Testis (tissue), 3 donors: Measurements from ENCODE around the gene KLC1. TPM values are rescaled to one million over a fixed set of nuclear protein-coding genes. Genes with fewer than 3 reads are reported as not detected.

ENCODE experiments used
- DNase-seq: peaks from one replicate; pipeline ENCODE4 v3.0.0-alpha.2; 2019
- H3K27ac ChIP-seq, 2 donors: fragments of 200-600 bp; sonication (generic); one replicate each; pipeline ENCODE4 v1.5.1; 2019
- H3K27me3 ChIP-seq: fragments of 200-600 bp; sonication (generic); one replicate; pipeline ENCODE4 v1.5.1; 2019
- H3K36me3 ChIP-seq: fragments of 200-600 bp; sonication (generic); one replicate; pipeline ENCODE4 v1.5.1; 2017; ENCODE audit warnings: low read depth; ENCODE audit errors: missing control alignments
- H3K4me1 ChIP-seq: fragments of 200-600 bp; sonication (generic); one replicate; pipeline ENCODE4 v1.5.1; 2019
- H3K4me3 ChIP-seq, 2 donors: fragments of 200-600 bp; sonication (generic); one replicate each; pipeline ENCODE4 v1.5.1; 2017 to 2019
- H3K9me3 ChIP-seq: fragments of 200-600 bp; sonication (generic); one replicate; pipeline ENCODE4 v1.5.1; 2017
- POLR2A ChIP-seq: fragments of 450-650 bp; IDR thresholded peaks from one replicate; pipeline ENCODE4 v1.6.1; 2017; ENCODE audit warnings: antibody characterized with exemption, mild to moderate bottlenecking, moderate library complexity
- WGBS, 2 donors: methylation state at CpG; one replicate each; pipeline ENCODE4 v1.1.5; 2018; 5-methylcytosine and 5-hydroxymethylcytosine counted together
- intact Hi-C: fragments of 100-400 bp; cut with DNase I; formaldehyde crosslinking; loops from one replicate; pipeline ENCODE4 v1.15.1; 2023; ENCODE audit warnings: low total_unique reads
- polyA plus RNA-seq: library from polyadenylated mRNA; stranded (reverse); fragments of 350-450 nt; fragmentation: Illumina TruSeq; extraction: RNeasy Lipid Tissue Mini Kit (QIAGEN cat#74804); gene quantifications from one replicate; pipeline ENCODE4 v1.2.3, GENCODE V29; 2014; ENCODE audit warnings: low read depth, low replicate concordance; ENCODE audit not compliant: insufficient read depth
- total RNA-seq, 2 donors: library from RNA; depleted of rRNA; stranded (reverse); fragments of >200 nt; gene quantifications; one replicate each; pipeline ENCODE4 v1.2.3, GENCODE V29; 2016
- TF ChIP-seq, protein P1 (sequence below), 3 experiments: fragments of 450-650 bp in 2 of 3; fragments of 200-600 bp in 1 of 3; sonication (generic) in 1 of 3; IDR thresholded peaks; one replicate each; pipeline ENCODE4 v1.5.1; 2016 to 2019; ENCODE audit warnings: antibody characterized with exemption in 3 of 3, mild to moderate bottlenecking in 2 of 3, moderate library complexity in 1 of 3

The KLC1 gene
- total and polyA plus RNA-seq, 3 donors from 2014 or later, result 92.9 to 473 (median 379) TPM

- Histone ChIP-seq H3K9me3 (no peaks in the 10 kb centered on the region), H3K36me3 (no peaks in the 10 kb centered on the region), H3K27ac (no peak overlapping the region), H3K4me1 (peaks cover 11% of the 10 kb centered on the region), H3K27me3 (no peaks in the 10 kb centered on the region), H3K4me3 (no peak overlapping the region)
- TF ChIP-seq, protein P1, sequence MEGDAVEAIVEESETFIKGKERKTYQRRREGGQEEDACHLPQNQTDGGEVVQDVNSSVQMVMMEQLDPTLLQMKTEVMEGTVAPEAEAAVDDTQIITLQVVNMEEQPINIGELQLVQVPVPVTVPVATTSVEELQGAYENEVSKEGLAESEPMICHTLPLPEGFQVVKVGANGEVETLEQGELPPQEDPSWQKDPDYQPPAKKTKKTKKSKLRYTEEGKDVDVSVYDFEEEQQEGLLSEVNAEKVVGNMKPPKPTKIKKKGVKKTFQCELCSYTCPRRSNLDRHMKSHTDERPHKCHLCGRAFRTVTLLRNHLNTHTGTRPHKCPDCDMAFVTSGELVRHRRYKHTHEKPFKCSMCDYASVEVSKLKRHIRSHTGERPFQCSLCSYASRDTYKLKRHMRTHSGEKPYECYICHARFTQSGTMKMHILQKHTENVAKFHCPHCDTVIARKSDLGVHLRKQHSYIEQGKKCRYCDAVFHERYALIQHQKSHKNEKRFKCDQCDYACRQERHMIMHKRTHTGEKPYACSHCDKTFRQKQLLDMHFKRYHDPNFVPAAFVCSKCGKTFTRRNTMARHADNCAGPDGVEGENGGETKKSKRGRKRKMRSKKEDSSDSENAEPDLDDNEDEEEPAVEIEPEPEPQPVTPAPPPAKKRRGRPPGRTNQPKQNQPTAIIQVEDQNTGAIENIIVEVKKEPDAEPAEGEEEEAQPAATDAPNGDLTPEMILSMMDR (IDR thresholded peaks at IDR 0.05), result no peak
- TF ChIP-seq POLR2A, result no peak
- DNase-seq, result peak; percentile 20
- intact Hi-C loops, result no loop called here
- WGBS, 2 donors, result 37 to 60% methylated on average over 10 of the region's 10 CpGs
Measured at GRCh38 chr14:103624860-103625259, 4.2 kb upstream of the KLC1 start.

DNA sequence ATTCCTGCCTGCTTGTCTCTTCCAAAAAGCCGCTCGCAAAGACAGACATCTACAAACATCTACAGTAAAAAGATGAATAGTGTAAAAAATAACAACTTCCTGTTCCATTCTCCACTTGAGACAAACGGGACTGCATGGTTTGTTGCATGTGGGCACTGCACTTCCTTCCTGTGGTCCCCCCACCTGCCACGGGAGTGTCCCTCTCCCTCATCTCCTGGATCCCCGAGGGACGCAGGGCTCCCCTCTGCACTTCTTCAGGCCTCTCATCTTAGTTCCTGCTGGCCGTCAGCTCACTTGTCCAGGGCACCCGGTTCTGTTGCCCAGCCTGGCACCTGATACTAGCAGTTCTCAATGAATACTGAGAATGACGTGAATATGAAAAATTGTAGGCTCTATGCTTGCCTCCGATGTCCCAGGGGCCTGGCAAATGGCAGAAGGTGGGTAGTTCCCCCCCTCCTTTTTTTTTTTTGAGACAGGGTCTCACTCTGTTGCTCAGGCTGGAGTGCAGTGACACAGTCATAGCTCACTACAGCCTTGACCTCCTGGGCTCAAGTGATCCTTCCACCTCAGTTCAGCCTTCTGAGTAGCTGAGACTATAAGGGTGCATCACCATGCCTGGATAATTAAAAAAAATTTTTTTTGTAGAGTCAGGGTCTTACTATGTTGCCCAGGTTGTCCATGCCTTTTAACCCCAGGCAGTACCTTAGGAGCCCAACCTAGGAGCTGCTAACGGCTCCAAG is 3.5 kb upstream of the KLC1 start:
- intact Hi-C loops, result no loop called here
- H3K36me3 ChIP-seq, result no peaks in the 10 kb centered on the region
- WGBS, 2 donors, result 79 to 83% methylated on average over 11 of the region's 11 CpGs
- no peak for TF ChIP-seq POLR2A
- H3K27ac ChIP-seq, result no peak overlapping the region
- no peak for DNase-seq
- H3K4me3 ChIP-seq, result no peak overlapping the region
- no peaks in the 10 kb centered on the region for H3K27me3 ChIP-seq
- H3K4me1 ChIP-seq, result peaks cover 16% of the 10 kb centered on the region
- no peaks in the 10 kb centered on the region for H3K9me3 ChIP-seq

DNA sequence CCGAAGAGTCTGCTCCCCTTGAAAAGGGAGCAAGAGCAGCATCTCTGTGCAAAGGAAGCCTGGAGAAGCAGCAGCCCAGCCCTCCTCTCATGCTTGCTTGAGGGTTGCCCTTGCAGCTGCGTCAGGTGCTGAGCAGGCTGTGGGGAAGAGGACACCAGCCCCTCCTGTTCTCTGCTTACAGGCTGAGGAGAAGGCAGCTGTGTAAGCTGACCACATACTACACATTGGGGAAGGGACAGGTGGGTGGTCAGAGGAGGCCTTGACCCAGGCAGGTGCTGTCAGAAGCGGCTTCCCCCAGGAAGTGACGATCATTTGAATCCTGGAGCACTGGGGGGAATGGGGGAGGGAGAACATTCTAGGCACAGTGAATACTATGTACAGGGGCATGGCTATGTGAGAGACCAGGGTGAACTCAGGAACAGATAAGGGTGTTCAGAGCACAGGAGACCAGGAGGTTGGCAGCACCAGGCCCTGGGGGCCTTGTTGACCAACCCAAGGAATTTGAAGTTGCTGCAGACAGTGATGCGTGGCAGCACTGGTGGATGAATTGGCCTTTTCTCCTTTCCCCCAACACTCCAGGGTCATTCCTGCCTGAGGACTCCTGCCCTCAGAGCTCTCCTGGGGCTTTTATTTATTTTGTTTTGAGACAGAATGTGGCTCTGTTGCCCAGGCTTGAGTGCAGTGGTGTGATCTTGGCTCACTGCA is 2.7 kb upstream of the KLC1 start:
- intact Hi-C loops, result no loop called here
- TF ChIP-seq, protein P1 (IDR thresholded peaks at IDR 0.05), result no peak
- no peak for TF ChIP-seq POLR2A
- H3K9me3 ChIP-seq, result no peaks in the 10 kb centered on the region
- WGBS, 2 donors, result 54 to 88% methylated on average over 3 to 5 of the region's 5 CpGs
- no peak overlapping the region for H3K27ac ChIP-seq
- peaks cover 21% of the 10 kb centered on the region for H3K4me1 ChIP-seq
- H3K36me3 ChIP-seq, result no peaks in the 10 kb centered on the region
- no peak for DNase-seq
- H3K4me3 ChIP-seq, result no peak overlapping the region
- H3K27me3 ChIP-seq, result no peaks in the 10 kb centered on the region

DNA sequence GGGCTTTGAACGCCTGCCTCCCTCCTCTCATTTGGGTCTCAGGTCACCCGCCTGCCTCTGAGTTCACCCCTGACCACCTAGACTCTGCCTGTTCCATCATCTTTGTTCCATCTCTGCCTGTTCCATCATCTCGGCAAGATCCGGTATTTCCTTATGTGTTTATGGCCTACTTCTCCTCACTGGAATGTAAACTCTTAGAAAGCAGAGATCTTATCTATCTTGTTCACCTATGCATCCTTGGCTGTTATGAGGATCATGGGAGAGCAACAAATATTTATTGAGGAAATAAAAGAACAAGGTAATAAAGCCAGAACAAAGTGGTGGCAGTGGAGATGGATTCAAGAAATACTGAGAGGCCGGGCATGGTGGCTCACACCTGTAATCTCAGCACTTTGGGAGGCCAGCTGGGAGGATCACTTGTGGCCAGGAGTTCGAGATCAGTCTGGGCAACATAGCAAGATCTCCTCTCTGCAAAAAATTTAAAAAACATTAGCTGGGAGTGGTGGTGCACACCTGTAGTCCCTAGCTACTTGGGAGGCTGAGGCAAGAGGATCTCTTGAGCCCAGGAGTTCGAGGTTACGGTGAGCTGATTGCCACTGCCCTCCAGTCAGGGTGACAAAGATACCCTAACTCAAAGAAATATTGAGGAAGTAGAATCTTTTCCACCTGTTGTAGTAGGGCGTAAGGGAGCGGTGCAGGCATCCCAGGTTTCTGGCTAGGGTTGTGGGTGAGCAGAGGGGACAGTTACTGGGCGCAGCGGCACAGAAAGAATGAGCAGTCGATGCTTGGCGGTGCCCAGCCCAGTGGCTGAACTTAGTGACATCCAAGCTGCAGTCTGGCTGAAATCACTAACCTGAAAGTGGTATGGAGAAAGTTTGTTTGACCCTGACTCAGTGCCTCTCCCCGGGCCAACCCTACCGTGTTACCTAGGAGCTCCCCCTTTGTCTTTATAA is 1.7 kb upstream of the KLC1 start:
- 74 to 85% methylated on average over 16 of the region's 16 CpGs for WGBS, 2 donors
- H3K4me1 ChIP-seq, result peaks cover 25% of the 10 kb centered on the region

More for the DNA sequence above, 1.7 kb upstream of the KLC1 start:
- intact Hi-C loops, result no loop called here
- H3K9me3 ChIP-seq, result no peaks in the 10 kb centered on the region
- H3K27ac ChIP-seq, result peak overlapping the region; percentile 96 to 98
- no peak for DNase-seq
- no peaks in the 10 kb centered on the region for H3K36me3 ChIP-seq
- H3K4me3 ChIP-seq, result no peak overlapping the region
- no peaks in the 10 kb centered on the region for H3K27me3 ChIP-seq
- TF ChIP-seq POLR2A, result no peak
- TF ChIP-seq, protein P1 (IDR thresholded peaks at IDR 0.05), result no peak
